ENCODE results near the gene TBC1D24.

The TBC1D24 gene

DNA sequence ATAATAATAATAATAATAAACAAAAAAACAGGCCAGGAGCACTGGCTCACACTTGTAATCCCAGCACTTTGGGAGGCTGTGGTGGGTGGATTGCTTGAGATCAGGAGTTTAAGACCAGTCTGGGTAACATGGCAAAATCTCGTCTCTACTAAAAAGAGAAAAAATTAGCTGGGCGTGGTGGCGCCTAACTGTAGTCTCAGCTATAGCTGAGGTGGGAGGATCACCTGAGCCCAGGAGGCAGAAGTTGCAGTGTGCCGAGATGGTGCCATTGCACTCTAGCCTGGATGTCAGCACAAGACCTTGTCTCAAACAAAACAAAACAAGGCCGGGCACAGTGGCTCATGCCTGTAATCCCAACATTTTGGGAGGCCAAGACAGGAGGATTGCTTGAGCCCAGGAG lies 20.1 kb downstream of the TBC1D24 start:
- H3K4me3 Mint-ChIP-seq = no peak overlapping the region
- no peak for ATAC-seq
- H3K36me3 Mint-ChIP-seq = peaks cover 10% of the 10 kb centered on the region
- no peaks in the 10 kb centered on the region for H3K27me3 Mint-ChIP-seq
- no peak overlapping the region for H3K27ac Mint-ChIP-seq
- no peaks in the 10 kb centered on the region for H3K9me3 Mint-ChIP-seq
- H3K4me1 Mint-ChIP-seq = no peaks in the 10 kb centered on the region

DNA sequence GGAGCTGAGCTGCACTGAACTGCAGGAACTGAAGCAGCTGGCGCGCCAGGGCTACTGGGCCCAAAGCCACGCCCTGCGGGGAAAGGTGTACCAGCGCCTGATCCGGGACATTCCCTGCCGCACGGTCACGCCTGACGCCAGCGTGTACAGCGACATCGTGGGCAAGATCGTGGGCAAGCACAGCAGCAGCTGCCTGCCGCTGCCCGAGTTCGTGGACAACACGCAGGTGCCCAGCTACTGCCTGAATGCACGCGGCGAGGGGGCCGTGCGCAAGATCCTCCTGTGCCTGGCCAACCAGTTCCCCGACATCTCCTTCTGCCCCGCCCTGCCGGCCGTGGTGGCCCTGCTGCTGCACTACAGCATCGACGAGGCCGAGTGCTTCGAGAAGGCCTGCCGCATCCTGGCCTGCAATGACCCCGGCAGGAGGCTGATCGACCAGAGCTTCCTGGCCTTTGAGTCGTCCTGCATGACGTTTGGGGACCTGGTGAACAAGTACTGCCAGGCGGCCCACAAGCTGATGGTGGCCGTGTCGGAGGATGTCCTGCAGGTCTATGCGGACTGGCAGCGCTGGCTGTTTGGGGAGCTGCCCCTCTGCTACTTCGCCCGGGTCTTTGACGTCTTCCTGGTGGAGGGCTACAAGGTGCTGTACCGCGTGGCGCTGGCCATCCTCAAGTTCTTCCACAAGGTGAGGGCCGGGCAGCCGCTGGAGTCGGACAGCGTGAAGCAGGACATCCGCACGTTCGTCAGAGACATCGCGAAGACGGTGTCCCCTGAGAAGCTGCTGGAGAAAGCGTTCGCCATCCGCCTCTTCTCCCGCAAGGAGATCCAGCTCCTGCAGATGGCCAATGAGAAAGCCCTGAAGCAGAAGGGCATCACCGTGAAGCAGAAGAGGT lies 21.5 kb downstream of the TBC1D24 start:
- no peaks in the 10 kb centered on the region for H3K9me3 Mint-ChIP-seq
- H3K27ac Mint-ChIP-seq = no peak overlapping the region
- no peaks in the 10 kb centered on the region for H3K27me3 Mint-ChIP-seq
- no peak overlapping the region for H3K4me3 Mint-ChIP-seq
- H3K4me1 Mint-ChIP-seq = no peaks in the 10 kb centered on the region
- no peak for ATAC-seq
- H3K36me3 Mint-ChIP-seq = peaks cover 10% of the 10 kb centered on the region

DNA sequence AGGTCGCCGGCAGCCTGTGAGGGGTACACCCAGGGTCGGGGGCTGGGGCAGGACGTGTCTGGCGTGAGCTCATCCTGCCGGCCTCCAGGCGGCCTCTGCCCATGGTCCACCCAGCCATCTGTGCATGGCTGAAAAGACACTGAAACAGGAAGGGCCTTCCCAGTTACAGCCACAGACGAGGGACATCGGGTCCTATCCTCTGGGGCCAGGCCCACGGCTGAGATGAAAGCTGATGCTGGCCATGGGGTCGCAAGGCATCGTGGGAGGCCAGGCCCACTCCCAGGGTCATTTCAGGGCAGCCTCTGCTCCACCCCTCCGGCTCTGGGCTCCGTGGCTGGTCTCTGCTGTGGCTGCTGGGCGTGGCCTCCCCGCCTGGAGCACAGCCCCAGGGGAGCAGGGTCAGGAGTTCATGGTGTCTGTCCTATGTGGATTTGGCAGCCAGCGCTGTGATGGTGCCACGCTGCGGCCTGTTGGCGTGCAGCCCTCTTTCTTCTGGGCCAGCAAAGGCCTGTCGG lies 22.2 kb downstream of the TBC1D24 start:
- no peaks in the 10 kb centered on the region for H3K27me3 Mint-ChIP-seq
- H3K4me3 Mint-ChIP-seq = no peak overlapping the region
- no peak for ATAC-seq
- H3K4me1 Mint-ChIP-seq = peaks cover 5% of the 10 kb centered on the region
- H3K27ac Mint-ChIP-seq = no peak overlapping the region
- no peaks in the 10 kb centered on the region for H3K9me3 Mint-ChIP-seq
- H3K36me3 Mint-ChIP-seq = peaks cover 10% of the 10 kb centered on the region

GRCh38 chr16:2497695-2498484 lies 23.0 kb downstream of the TBC1D24 start:
- peaks cover 5% of the 10 kb centered on the region for H3K4me1 Mint-ChIP-seq
- H3K27me3 Mint-ChIP-seq = no peaks in the 10 kb centered on the region
- H3K27ac Mint-ChIP-seq = no peak overlapping the region
- H3K4me3 Mint-ChIP-seq = no peak overlapping the region
- ATAC-seq = no peak
- peaks cover 10% of the 10 kb centered on the region for H3K36me3 Mint-ChIP-seq
- H3K9me3 Mint-ChIP-seq = no peaks in the 10 kb centered on the region

- H3K4me3 Mint-ChIP-seq = no peak overlapping the region
- H3K4me1 Mint-ChIP-seq = peaks cover 5% of the 10 kb centered on the region
- H3K9me3 Mint-ChIP-seq = no peaks in the 10 kb centered on the region
- H3K27me3 Mint-ChIP-seq = no peaks in the 10 kb centered on the region
- no peak for ATAC-seq
- no peak overlapping the region for H3K27ac Mint-ChIP-seq
- H3K36me3 Mint-ChIP-seq = peaks cover 10% of the 10 kb centered on the region
These were observed 23.8 kb downstream of the TBC1D24 start for GRCh38 chr16:2498531-2499253.

DNA sequence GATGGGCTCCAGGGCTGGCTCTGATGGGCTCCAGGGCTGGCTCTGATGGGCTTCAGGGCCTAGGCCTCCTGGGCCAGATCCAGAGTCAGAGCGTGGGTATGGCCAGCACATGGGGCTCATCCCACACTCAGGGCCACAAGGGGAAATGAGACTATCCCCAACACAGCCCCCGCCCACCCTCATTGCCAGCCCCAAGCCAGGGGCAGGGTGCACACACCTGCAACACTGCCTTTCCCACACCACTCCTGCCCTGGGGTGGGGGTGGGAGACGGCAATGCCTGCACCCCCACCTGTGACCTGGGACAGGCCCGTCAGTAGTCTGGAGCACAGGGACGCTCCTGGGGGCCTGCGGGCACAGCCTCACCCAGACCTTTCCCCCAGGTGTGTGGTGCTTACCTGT lies 24.5 kb downstream of the TBC1D24 start:
- H3K36me3 Mint-ChIP-seq = peaks cover 10% of the 10 kb centered on the region
- no peaks in the 10 kb centered on the region for H3K27me3 Mint-ChIP-seq
- H3K27ac Mint-ChIP-seq = no peak overlapping the region
- no peak for ATAC-seq
- H3K4me3 Mint-ChIP-seq = no peak overlapping the region
- peaks cover 5% of the 10 kb centered on the region for H3K4me1 Mint-ChIP-seq
- no peaks in the 10 kb centered on the region for H3K9me3 Mint-ChIP-seq

- Mint-ChIP-seq H3K9me3 (no peaks in the 10 kb centered on the region), H3K27ac (no peak overlapping the region), H3K4me1 (peaks cover 5% of the 10 kb centered on the region), H3K27me3 (no peaks in the 10 kb centered on the region), H3K4me3 (no peak overlapping the region), H3K36me3 (peaks cover 10% of the 10 kb centered on the region)
- no peak for ATAC-seq
These were observed 25.0 kb downstream of the TBC1D24 start for GRCh38 chr16:2499890-2500429.

DNA sequence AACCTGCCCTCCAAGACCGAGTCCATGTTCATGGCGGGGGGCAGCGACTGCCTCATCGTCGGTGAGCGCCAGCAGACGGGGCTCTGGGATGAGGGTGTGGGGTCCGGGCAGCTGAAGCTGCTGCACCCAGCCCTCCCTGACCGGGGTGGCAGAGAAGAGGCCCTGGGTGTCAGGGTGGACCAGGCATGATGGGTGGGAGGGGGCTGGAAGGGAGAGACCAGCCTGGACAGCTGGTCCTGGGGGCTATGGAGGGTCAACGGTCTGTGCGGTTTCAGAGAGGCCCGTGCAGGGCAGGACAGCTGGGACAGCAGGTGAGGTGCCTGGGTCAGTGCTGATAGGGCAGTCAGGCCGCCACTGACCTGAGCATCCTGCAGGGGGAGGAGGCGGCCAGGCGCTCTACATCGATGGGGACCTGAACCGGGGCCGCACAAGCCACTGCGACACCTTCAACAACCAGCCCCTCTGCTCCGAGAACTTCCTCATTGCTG lies 25.5 kb downstream of the TBC1D24 start:
- no peaks in the 10 kb centered on the region for H3K27me3 Mint-ChIP-seq
- ATAC-seq = no peak
- H3K36me3 Mint-ChIP-seq = peaks cover 10% of the 10 kb centered on the region
- no peak overlapping the region for H3K4me3 Mint-ChIP-seq
- H3K9me3 Mint-ChIP-seq = no peaks in the 10 kb centered on the region
- no peak overlapping the region for H3K27ac Mint-ChIP-seq
- peaks cover 5% of the 10 kb centered on the region for H3K4me1 Mint-ChIP-seq

- peak; percentile 85 for ATAC-seq
These were observed 26.2 kb downstream of the TBC1D24 start for GRCh38 chr16:2500918-2501750.

DNA sequence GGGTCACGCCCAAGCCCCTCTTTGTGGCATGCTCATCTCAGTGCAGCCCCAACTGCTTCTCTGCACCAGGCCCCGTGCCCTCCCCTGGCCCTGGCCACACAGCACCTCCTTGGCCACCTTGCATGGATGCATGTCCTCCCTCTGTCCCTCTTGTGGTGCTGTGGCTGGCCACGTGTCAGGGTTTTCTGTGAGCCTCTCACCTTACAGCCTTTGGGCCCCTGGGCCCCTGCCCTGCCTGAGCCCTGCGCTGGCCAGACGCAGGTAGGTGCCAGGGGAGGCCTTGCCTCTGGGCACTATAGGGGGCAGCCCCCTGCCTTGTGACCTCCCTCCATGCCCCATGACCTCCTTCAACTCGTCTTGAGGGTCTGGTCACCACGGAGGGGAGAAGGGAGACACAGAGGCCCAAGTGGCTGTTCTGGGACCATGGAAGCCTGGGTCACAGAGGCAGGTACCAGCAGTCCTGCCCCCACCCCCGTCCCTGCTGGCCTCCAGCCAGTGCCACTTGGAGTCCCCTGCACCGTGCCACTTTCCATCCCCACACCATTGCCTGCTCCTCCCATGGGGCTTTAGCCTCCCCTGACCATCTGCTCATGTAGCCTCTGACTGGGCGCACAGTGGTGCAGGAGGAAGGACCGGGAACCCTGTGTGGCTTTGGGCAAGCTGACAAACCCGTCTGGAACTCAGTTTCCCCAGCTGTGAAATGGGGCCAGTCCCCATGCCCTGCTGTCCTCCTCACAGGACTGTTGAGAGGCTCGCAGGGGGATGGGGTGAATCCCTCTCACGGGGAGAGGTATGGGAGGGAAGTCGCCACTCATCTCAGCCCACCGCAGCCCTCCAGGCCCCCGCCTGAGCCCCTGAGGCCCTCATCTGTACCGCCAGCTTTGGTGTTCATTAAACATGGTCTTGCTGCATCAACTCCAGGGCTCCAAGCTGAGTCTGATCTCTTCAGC lies 27.3 kb downstream of the TBC1D24 start:
- H3K4me1 Mint-ChIP-seq = peaks cover 14% of the 10 kb centered on the region
- H3K36me3 Mint-ChIP-seq = peaks cover 10% of the 10 kb centered on the region
- no peak overlapping the region for H3K4me3 Mint-ChIP-seq
- no peak overlapping the region for H3K27ac Mint-ChIP-seq
- no peaks in the 10 kb centered on the region for H3K9me3 Mint-ChIP-seq
- no peak for ATAC-seq
- H3K27me3 Mint-ChIP-seq = no peaks in the 10 kb centered on the region

More at GRCh38 chr16:2500918-2501750, 26.2 kb downstream of the TBC1D24 start:
- Mint-ChIP-seq H3K9me3 (no peaks in the 10 kb centered on the region), H3K4me3 (no peak overlapping the region), H3K4me1 (peaks cover 5% of the 10 kb centered on the region), H3K27me3 (no peaks in the 10 kb centered on the region), H3K27ac (no peak overlapping the region), H3K36me3 (peaks cover 10% of the 10 kb centered on the region)

- Mint-ChIP-seq H3K27ac (peak overlapping the region; percentile 45), H3K4me1 (peaks cover 44% of the 10 kb centered on the region), H3K9me3 (no peaks in the 10 kb centered on the region), H3K4me3 (no peak overlapping the region), H3K36me3 (no peaks in the 10 kb centered on the region), H3K27me3 (no peaks in the 10 kb centered on the region)
- no peak for ATAC-seq
These were observed 30.8 kb downstream of the TBC1D24 start for GRCh38 chr16:2505695-2506094.

- Mint-ChIP-seq H3K36me3 (no peaks in the 10 kb centered on the region), H3K27ac (peak overlapping the region; percentile 88), H3K27me3 (no peaks in the 10 kb centered on the region), H3K4me3 (peak overlapping the region; percentile 45), H3K9me3 (no peaks in the 10 kb centered on the region), H3K4me1 (peaks cover 52% of the 10 kb centered on the region)
- peak; percentile 96 for ATAC-seq
These were observed 32.2 kb downstream of the TBC1D24 start for GRCh38 chr16:2507052-2507659.

DNA sequence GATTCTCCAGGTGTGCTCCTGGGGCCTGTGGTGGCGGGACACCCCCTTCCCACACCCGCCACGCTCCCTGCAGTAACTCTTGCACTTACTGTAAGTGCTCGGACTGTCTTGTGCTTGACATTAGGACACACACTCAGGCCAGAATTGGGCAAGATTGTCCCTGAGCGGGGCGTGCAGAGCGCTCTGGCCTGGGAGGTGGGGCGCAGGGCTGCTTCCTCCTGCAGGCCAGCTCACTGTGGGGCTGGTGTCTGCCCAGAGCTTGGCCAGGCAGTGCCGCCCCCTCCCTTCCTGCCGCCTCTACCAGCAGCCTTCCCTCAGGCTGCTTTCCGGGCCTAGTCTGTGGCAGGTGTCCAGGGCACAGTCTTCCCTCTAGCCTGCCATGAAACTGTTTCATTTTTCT lies 32.7 kb downstream of the TBC1D24 start:
- peak; percentile 37 for ATAC-seq
- no peaks in the 10 kb centered on the region for H3K27me3 Mint-ChIP-seq
- H3K9me3 Mint-ChIP-seq = no peaks in the 10 kb centered on the region
- H3K27ac Mint-ChIP-seq = peak overlapping the region; percentile 88
- no peak overlapping the region for H3K4me3 Mint-ChIP-seq
- H3K36me3 Mint-ChIP-seq = no peaks in the 10 kb centered on the region
- peaks cover 56% of the 10 kb centered on the region for H3K4me1 Mint-ChIP-seq

Data from stimulated activated memory B cell treated with anti-CD40 and anti-IgM and Interleukin-4, amounts not matched to agents 10 μg/mL and 1 μg/mL and 100 μg/mL, for 72 hours (primary cell).